Stimulated activated CD4-positive, alpha-beta T cell treated with anti-CD3 and anti-CD28 coated beads, Interleukin-15, amount 100 ng/mL, for 24 hours (primary cell): ENCODE measurements around the gene DNAJA1.
A peak's percentile ranks its signal among the peaks of the same experiment; 100 is the strongest.
"Not testable (repeated sequence)": the region's sequence is repeated elsewhere in the genome, so short reads cannot be mapped to it uniquely, and the experiment has no call there.

ENCODE experiments used
- DNase-seq: peaks from one replicate; pipeline ENCODE4 v3.0.0-alpha.2; 2020

The DNAJA1 gene

DNA sequence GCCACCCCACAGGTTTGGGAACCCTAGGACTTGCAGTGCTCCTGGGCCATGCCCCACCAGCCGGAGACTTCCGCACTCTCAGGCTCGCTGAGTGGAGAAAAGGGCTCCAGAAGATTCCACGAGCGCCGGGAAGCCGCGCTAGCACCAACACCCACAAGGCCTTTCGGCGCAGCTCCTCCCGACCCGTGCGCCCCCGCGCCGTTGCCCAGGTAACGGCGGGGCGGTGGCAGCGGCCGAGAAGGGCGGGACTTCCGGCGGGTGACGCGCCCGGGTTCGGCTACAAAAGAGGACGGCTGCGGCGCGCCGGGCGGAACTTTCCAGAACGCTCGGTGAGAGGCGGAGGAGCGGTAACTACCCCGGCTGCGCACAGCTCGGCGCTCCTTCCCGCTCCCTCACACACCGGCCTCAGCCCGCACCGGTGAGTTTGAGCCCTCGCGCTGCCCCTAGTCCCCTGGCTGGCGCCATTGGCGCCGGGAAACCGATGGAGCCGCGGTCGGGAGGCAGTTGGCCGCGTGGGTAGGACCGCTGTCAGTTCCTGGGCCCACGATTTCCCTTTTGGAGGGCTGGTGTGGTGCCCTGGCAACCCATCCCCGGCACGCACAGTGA is at the start of gene DNAJA1:
DNAJA1 (plus strand) TSS at position 308 of the 606 bp plus-strand sequence. CDS start 1,212 bp downstream, outside the sequence.
- DNase-seq: peak; percentile 95

DNA sequence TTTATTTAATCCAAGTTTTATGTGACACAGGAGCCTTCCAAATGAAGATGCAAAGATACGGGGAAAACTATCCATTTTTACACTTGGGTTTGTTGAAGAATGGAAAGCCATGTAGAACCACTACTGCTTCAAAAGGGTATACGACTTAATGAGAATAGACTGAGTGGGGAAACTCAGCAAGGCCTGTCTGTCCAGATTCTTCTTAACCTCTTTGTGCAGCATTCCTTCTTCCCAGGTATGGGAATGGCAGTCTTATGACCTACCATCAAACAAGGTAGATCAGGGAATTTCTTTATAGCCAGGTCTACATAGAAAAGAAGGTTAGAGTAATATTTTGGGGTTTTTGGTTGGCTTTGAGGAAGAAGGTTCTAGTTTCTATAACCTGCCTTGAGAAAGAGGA is 47.0 kb upstream of the DNAJA1 start:
- DNase-seq: no peak

DNA sequence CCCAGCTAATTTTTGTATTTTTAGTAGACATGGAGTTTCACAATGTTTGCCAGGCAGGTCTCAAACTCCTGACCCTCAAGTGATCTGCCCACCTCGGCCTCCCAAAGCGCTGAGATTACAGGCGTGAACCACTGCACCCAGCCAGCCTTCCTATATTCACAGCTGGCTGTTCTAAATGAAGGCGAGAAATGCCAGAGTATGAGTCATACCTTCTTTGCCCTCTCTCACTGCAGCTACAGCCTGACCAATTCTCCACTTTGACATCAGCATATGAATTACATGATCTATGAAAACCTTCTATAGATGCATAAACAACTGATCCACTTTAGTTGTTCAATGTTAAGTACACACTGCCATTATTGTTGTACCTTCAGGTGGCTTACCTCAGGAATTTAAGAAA is 38.1 kb upstream of the DNAJA1 start:
- DNase-seq: no peak

DNA sequence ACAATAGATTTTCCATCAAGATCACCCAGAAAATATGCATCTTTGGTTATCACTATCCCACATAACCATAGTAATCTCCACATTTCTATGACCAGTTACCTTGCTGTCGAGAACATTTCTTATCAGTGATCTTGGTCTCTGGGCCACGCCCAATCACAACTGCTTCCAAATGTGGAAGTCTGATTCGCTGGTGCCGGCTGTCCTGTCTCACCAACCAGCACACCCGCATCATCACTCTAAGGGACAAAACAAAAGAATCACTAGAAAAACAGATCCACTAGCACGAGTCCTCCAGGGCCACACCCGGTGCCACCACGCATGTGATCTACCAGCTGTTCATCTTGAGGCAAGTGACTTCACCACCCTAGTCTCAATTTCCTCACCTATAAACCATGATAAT is 35.4 kb upstream of the DNAJA1 start:
- peak; percentile 4 for DNase-seq

DNA sequence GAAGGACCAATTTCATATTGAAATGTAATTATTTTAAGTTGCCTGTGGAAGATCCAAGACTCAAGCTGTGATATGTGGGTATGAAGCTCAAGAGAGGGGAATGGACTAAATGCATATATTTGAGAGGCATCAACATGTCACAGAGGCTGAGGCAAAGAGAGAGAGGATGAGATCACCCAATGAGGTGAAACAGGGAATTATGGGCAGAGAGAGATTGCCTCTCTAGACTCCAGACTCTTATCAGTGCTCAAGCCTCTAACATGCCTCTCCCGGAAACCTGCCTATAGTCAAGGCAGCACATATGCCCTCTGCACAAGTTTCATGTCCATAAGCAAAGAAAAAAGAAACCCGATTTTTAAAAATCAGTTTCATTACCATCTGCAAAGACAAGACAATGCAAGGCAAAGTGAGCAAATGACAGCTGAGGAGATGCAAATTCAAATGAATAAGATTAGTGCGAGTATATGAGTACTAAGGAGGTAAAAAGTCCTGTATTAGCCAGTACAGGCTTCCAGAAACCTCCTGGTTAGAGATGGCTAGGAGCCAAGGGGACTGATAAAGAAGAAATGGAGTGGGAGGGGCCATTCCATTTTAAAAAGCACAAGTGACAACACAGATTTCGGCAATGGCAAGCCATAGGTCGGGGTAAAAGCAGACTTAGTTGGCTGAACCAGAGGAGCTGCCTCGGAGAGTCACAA is 33.0 kb upstream of the DNAJA1 start:
- no peak for DNase-seq

DNA sequence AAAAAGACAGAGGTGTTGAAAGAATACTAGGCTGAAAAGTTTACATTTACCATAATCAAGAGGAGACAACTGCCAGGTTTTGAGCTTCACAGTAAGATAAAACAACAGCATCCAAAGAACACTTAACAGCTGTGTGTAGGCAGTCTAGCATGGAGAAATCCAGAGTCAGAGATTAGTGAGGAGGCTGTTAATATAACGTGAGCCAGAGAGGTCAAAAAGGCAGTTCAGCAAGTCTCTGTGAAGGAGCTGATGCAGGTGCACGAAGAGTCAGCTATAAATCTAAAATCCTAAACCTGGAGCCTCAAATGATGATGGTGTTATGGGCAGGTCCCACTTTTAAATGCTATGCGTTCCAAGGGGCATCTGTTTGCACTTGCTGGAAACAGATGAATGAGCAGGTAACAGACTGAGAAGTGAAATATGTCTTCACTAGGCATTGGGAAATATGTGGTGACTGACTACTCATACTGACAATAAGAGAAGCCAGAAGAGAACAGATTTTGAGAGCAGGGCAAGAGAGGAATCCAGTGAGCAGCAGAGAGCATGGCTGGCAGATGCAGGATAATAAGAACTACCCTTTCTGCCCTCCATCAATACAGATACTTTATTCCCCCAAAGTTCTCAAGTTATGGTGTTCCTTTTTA is 32.4 kb upstream of the DNAJA1 start:
- DNase-seq: no peak

DNA sequence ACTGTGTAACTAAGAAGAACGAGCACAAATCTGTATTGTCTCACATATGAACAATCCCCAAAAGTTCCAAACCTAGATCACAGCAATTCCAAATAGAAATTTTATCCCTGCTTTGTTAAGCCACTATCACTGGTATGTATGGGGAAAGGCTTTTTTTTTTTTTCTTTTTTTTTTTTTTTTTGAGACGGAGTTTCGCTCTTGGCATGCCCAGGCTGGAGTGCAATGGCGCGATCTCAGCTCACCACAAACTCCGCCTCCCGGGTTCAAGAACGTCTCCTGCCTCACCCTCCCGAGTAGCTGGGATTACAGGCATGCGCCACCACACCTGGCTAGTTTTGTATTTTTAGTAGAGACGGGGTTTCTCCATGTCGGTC is 24.4 kb upstream of the DNAJA1 start:
- peak; percentile 58 for DNase-seq

DNA sequence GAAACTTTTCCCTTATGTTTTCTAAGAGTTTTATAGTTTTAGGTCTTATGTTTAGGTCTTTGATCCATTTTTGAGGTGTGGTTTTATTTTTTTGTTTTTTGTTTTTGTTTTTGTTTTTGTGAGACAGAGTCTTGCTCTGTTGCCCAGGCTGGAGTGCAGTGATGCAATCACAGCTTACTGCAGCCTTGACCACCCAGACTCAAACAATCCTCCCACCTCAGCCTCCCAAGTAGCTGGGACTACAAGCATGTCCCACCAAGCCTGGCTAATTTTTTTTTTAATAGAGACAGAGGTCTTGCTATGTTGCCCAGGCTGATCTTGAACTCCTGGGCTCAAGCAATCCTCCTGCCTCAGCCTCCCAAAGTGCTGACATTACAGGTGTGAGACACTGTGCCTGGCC is 19.7 kb upstream of the DNAJA1 start:
- not testable (repeated sequence) for DNase-seq

DNA sequence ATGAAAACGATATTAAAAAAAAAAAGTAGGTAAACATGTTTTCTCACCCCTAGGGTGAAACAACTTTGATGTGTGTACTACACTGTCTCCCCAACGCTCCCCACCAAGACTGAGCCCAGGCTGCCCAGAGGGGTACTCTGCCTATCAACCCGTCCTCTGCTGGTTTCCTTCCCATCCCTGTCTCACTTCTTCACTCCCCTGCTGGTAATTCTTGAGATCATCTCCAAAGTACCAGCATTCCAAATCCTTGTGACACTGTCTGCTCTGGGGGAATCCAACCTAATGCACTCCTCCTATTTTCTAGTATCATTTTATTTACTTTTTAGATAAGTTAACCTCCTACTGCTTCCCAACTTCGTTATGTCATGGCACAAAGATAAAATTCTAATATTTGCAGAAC is 17.3 kb upstream of the DNAJA1 start:
- DNase-seq: no peak

DNA sequence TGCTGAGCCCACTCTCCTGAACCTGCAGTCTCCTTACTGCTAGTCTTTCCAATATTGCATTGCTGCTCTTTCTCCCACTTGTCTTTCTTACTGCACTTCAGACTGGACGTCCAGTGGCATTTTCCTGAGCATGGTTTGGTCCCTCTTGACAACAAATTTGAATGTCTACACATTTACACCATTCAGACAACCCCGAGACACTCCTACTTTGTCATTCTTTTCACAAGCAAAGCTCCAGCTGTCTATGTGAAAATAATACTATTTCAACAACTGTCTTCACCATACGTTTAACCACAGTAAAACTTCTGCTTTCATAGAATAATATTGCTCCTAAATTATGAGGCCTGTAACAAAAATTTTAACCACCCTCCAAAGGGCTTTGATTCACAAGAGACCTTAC is 13.2 kb upstream of the DNAJA1 start:
- DNase-seq: no peak

DNA sequence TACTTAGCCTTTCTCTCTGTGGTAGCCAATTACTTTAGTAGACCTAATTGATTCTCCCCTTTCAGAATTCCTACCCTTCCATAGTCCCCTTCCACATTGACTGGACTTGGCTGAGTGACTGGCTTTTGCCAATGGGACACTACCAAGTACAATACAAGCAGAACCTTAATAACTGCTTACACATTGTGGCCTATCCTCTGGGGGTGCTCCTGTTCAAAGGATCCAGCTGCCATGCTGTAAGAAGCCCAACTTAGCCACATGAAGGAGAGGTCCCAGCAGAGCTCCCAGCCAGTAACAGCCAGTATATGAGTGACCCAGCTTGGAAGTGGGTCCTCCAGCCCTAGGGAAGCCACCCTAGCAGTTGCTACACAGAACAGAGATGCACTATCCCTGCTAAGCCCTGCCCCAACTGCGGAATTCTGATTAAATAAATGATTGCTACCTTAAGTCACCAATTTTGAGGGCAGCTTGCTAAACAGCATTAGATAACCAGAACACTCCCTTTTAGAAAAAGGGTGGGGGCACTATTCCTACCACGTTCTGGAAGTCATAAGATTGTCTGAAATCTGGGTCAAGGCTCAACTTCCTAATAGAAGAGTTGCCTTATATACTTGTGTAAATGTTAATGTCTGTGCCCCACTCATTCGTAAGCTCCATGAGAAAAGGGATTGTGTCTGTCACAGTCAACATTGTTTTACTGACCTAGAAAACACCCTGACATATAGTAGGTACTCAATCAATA is 12.6 kb upstream of the DNAJA1 start:
- DNase-seq: no peak

DNA sequence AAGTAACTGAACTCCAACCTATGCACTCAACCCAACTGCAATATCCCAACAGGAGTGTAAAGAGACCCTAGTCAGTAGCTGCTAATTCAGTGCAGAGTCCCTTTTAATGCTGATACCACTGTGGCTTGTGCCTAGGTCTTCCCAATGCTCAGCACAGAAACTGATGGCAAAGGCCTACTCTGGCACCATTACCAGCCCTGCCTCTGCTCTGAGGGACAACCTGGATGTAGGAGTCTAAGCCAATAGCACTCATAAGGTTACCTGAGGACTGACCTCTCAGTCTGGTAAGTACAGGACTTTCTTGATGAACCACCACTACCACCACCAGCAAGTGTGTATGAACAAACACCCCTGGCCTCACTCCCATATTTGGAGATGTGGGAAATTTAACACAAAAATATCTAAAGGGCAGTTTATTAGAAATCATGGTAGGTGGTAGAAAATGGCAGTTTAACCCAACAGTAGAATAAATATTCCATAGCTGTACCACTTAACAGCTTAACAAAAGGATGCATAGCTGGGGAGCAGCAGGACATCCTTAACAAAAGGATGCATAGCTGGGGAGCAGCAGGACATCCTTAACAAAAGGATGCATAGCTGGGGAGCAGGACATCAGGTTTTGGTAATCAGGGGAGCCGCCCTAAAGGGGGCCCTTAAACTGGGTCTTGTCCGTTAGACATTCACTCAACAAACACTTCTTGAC is 11.0 kb upstream of the DNAJA1 start:
- no peak for DNase-seq

DNA sequence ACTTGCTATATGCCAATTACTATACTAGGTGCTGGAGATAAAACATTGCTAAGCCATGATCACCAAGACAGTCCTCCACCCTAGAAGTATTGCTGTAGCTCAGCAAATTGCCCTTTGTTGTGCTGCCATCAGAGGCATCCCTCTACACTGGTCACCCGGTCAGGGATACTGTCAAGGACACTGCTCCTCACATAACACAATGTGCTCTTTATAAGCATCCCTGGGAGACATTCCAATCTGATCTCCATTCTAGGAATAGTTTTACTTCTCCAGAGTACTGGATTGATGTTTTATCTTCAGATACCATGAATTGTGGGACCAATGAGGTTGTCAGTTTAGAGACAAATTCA is 10.4 kb upstream of the DNAJA1 start:
- DNase-seq: no peak

DNA sequence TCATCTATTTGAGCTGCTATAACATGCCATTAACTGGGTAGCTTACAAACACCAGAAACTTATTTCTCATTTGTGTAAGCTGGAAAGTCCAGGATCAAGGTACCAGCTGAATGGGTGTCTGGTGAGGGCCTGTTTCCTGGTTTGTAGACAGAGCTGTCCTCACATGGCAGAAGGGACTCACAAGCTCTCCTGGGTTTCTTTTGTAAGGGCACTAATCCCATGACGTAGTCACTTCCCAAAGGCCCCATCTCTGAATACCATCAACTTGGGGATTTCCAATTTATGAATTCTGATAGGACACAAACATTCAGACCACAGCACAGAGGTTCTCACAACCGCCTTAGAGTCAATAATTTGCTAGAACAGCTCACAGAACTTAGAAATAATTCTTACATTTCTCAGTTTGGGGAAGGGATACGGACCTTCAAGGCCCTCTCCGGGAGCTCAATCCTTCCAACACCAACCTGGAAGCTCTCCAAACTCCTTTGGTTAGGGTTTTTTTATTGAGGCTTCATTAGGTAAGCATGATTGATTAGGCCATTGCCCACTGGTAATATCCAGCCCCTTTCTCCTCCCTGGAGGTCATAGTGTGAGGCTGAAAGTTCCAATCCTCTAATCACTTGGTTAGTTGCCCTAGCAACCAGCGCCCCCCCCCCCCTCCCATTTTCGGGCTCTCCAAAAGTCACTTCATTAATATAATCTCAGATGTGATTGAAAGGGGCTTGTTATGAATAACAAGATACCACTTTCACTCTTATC is 7.6 kb upstream of the DNAJA1 start:
- DNase-seq: no peak

DNA sequence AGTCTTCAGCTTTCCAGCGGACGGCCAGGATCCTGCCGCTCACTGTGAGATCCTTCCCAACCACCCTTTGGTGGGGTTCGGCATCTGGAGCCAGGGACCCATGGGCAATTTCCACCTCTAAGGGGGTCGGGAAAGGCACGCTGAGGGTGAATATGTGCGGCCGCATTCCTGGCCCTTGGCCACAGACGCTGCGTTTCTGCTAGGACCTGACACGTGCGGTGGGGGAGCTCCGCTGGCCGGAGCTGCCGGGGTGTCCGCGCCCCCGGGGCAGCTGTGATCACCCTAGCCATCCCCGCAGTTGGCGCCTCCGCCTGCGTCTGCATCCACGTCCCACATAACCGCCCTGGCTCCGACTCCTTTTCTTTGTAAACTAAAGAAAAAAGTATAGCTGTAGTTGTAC is 5.3 kb upstream of the DNAJA1 start:
- no peak for DNase-seq

DNA sequence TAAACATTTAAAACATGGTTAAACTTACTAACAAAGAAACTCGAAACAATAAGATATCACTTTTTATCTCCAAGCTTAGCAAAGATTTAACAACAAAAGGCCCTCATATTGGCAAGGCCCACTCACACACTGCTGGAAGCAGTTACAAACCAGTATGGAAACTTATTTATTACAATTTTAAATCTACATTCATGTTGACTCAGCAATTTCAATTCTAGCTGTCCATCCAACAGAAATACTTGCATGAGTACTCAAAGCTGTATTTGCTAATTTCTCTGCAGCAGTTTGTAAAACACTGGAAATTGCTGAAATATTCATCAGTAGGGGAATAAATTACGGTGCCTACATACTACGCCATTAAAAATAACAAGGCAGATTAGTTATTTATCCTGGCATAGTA is 2.8 kb upstream of the DNAJA1 start:
- DNase-seq: no peak

DNA sequence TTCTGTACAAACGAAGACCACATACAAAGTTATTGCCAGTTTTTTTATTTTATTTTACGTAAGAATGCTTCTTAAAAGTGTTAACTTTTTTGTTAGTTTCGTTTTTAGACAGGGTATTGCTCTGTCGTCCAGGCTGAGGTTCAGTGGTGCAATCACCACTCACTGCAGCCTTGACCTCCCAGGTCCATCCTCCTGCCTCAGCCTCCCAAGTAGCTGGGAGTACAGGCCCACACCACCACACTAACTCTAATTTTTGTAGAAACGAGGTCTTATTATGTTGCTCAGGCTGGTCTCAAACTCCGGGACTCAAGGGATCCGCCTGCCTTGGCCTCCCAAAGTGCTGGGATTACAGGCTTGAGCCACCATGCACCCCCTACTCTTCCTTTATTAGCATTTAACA is 2.3 kb upstream of the DNAJA1 start:
- DNase-seq: no peak

DNA sequence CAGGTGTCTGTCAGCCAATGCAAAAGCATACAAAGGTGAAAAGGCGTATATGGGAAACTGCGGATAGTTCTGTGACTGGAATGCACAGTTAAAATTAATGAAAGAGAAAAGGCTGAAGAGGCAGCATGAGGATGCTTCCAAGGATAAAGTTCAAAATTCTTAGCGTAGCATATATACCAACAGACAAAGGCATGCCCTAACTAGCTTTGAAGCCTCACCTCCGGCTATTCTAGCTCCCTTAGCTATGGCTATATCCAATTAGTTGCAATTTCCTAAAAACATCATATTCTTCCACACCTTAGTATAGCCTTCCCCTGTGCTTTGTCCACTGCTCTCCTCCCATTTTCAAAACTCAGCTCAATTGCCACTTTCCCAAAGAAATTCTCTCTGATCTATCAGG is 1.4 kb upstream of the DNAJA1 start:
- no peak for DNase-seq

DNA sequence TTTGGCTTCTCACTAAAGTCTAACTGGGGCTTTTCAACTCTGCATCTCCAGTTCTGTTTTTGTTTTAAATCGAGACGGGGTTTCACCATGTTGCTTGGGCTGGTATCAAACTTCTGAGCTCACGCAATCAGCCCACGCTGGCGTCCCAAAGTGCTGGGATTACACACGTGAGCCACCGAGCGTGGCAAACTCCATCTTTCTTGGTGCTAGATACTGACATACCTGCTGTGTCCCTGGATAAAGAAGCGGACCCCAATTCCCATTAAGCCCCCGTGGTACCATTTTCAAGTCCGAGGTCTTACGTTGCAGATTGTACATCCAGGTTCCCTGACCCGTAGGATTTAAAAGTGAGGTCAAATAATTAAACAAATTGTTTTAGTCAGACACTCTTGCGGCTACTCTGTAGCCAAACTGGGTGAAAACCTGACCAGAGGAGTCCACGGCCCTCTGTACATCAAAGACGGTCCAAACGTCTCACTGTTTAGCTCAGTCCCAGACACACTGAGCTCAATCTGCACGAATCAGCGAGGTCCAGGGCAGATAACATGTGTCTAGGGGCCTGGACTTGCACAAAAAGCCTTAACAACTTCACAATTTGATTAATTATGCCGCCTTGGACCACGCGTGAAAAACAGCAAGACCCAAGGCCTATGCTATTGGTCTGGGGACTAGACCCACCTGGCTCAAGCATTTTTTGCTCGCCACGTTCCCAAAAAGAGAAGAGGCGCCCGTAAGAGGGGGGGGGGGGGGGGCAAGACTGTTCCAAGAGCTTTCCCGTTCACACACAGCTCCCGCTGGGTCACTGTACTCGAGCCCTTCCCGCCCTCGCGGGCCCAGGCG is 727 bp upstream of the DNAJA1 start:
- peak; percentile 46 for DNase-seq

DNA sequence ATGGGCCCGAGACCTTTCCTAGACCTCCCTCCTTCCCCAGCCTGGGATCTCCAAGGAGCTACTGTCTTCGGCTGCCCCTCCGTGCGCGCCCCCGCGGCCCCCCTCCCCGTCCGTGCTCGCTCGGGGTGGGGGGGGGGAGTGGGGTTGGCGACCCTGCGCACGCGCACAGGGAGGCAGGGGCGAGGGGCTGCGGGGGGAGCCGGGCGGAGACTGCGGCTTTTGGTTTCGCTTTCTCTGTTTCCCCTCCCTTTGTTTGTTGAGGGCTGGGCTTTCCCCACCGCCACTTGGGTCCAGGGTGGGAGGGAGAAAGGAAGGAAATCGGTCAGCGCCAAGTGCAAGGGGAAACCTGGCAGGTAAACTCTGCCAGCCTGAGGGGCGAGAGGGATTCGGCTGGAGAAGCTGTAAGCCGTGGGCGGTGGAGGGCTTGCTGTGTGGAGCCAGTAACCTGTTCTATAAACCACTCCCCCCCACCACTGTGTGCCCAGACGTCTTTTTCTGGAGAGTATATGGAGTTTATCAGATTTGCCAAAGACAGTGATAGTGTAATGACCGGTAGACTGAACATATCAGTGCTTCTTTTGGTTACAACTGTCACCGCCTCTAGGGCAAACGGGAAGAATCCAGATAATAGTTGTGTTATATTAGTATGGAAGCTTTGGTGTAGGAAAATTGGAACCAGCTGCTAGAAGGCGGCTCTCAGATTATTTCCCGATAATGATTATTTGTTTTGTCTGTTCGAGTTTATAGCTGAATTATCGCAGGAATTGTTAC is 684 bp downstream of the DNAJA1 start:
- peak; percentile 84 for DNase-seq
